ENCODE data around the gene INPP1. TPM values are rescaled to one million over a fixed set of nuclear protein-coding genes. Genes with fewer than 3 reads are reported as not detected.

Gene INPP1
- total RNA-seq, 1 donor from 2014 or later: 11.3 TPM

DNA sequence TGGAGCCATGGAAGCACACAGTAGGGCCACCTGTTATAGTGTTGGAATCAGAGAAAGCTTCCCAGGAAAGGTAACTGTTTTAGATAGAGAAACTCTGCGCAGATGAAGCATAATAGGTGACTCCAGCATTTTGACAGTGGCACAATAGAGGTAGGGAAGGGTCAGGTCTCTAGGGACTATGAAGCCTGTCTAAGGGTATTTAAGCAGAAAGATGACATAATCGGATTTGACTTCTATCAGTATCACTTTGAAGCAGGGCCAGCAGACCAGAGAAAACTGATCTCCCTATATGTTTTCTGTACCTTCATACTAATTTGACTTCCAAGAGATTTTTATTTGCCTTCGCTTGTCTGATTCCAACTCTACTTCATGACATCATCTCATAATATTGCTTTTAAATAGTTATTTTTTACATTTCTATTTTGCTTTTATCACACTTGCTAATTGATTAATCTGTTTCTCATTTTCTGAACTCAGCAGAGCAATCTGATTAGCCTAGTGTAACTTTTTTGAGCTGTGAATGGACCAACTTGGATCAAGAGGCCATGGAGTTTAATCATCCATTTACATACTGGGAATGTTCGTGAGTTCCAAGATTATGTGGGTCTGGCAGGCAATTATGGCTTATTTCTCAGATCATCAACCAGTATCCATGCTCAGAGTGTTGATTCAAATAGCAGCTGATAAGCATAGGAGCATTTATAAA, 15.4 kb upstream of the INPP1 start:
- TF ChIP-seq EZH2 (IDR thresholded peaks at IDR 0.05; ENCODE audit: insufficient read depth, low read length) (no peak), CTCF (IDR thresholded peaks at IDR 0.05; ENCODE audit: insufficient read depth, low read depth, low read length) (no peak)
- H3K36me3 ChIP-seq (ENCODE audit: insufficient read depth, low read length): no peaks in the 10 kb centered on the region
- no peak overlapping the region for H3K27ac ChIP-seq (ENCODE audit: low read depth, low read length)
- H3K27me3 Mint-ChIP-seq (ENCODE audit: low read depth, unreplicated experiment): no peaks in the 10 kb centered on the region
- H3K27ac Mint-ChIP-seq (ENCODE audit: unreplicated experiment): no peak overlapping the region
- FAIRE-seq (no peak), DNase-seq (ENCODE audit: low read depth) (no peak)
- no peaks in the 10 kb centered on the region for H3K9me3 ChIP-seq (ENCODE audit: insufficient read depth, low read depth, low read length)
- H2AFZ ChIP-seq (ENCODE audit: low read depth, low read length): no peak overlapping the region
- H3K79me2 ChIP-seq (ENCODE audit: insufficient read depth, low read length): no peaks in the 10 kb centered on the region
- H3K4me2 ChIP-seq (ENCODE audit: low read length): no peak overlapping the region
- no peaks in the 10 kb centered on the region for H3K4me1 Mint-ChIP-seq (ENCODE audit: low read depth, unreplicated experiment)
- H3K4me3 ChIP-seq (ENCODE audit: insufficient read depth, low read depth, low read length): no peak overlapping the region
- H3K9ac ChIP-seq (ENCODE audit: low read length): no peak overlapping the region
- no peaks in the 10 kb centered on the region for H3K9me3 Mint-ChIP-seq (ENCODE audit: unreplicated experiment)
- no peaks in the 10 kb centered on the region for H3K4me1 ChIP-seq (ENCODE audit: insufficient read depth, low read length)
- no peaks in the 10 kb centered on the region for H3K36me3 Mint-ChIP-seq (ENCODE audit: low read depth, unreplicated experiment)
- H3K4me3 Mint-ChIP-seq (ENCODE audit: unreplicated experiment): no peak overlapping the region
- peaks cover 5% of the 10 kb centered on the region for H3K27me3 ChIP-seq (ENCODE audit: insufficient read depth, low read length)
- no peaks in the 10 kb centered on the region for H4K20me1 ChIP-seq (ENCODE audit: insufficient read depth, low read length)

GRCh38 chr2:190328573-190329147, 14.7 kb upstream of the INPP1 start:
- H3K9me3 Mint-ChIP-seq (ENCODE audit: unreplicated experiment): no peaks in the 10 kb centered on the region
- Histone ChIP-seq H3K4me1 (ENCODE audit: insufficient read depth, low read length) (no peaks in the 10 kb centered on the region), H4K20me1 (ENCODE audit: insufficient read depth, low read length) (no peaks in the 10 kb centered on the region), H3K9me3 (ENCODE audit: insufficient read depth, low read depth, low read length) (no peaks in the 10 kb centered on the region), H3K9ac (ENCODE audit: low read length) (no peak overlapping the region), H3K27me3 (ENCODE audit: insufficient read depth, low read length) (peaks cover 5% of the 10 kb centered on the region), H2AFZ (ENCODE audit: low read depth, low read length) (no peak overlapping the region), H3K4me2 (ENCODE audit: low read length) (no peak overlapping the region), H3K36me3 (ENCODE audit: insufficient read depth, low read length) (no peaks in the 10 kb centered on the region), H3K4me3 (ENCODE audit: insufficient read depth, low read depth, low read length) (no peak overlapping the region), H3K27ac (ENCODE audit: low read depth, low read length) (no peak overlapping the region), H3K79me2 (ENCODE audit: insufficient read depth, low read length) (no peaks in the 10 kb centered on the region)
- no peak overlapping the region for H3K27ac Mint-ChIP-seq (ENCODE audit: unreplicated experiment)
- no peaks in the 10 kb centered on the region for H3K36me3 Mint-ChIP-seq (ENCODE audit: low read depth, unreplicated experiment)
- TF ChIP-seq CTCF (IDR thresholded peaks at IDR 0.05; ENCODE audit: insufficient read depth, low read depth, low read length) (no peak), EZH2 (IDR thresholded peaks at IDR 0.05; ENCODE audit: insufficient read depth, low read length) (no peak)
- DNase-seq (ENCODE audit: low read depth) (no peak), FAIRE-seq (no peak)
- H3K4me1 Mint-ChIP-seq (ENCODE audit: low read depth, unreplicated experiment): no peaks in the 10 kb centered on the region
- H3K27me3 Mint-ChIP-seq (ENCODE audit: low read depth, unreplicated experiment): no peaks in the 10 kb centered on the region
- no peak overlapping the region for H3K4me3 Mint-ChIP-seq (ENCODE audit: unreplicated experiment)

- Histone ChIP-seq H3K79me2 (ENCODE audit: insufficient read depth, low read length) (no peaks in the 10 kb centered on the region), H3K27me3 (ENCODE audit: insufficient read depth, low read length) (no peaks in the 10 kb centered on the region), H3K4me2 (ENCODE audit: low read length) (no peak overlapping the region)
These were observed 10.0 kb upstream of the INPP1 start for GRCh38 chr2:190333395-190333794.

More at GRCh38 chr2:190333395-190333794, 10.0 kb upstream of the INPP1 start:
- no peaks in the 10 kb centered on the region for H3K9me3 Mint-ChIP-seq (ENCODE audit: unreplicated experiment)
- Histone ChIP-seq H3K9me3 (ENCODE audit: insufficient read depth, low read depth, low read length) (no peaks in the 10 kb centered on the region), H3K9ac (ENCODE audit: low read length) (no peak overlapping the region), H3K4me1 (ENCODE audit: insufficient read depth, low read length) (no peaks in the 10 kb centered on the region), H2AFZ (ENCODE audit: low read depth, low read length) (no peak overlapping the region), H3K4me3 (ENCODE audit: insufficient read depth, low read depth, low read length) (no peak overlapping the region), H4K20me1 (ENCODE audit: insufficient read depth, low read length) (no peaks in the 10 kb centered on the region), H3K27ac (ENCODE audit: low read depth, low read length) (no peak overlapping the region), H3K36me3 (ENCODE audit: insufficient read depth, low read length) (no peaks in the 10 kb centered on the region)
- no peaks in the 10 kb centered on the region for H3K27me3 Mint-ChIP-seq (ENCODE audit: low read depth, unreplicated experiment)
- H3K36me3 Mint-ChIP-seq (ENCODE audit: low read depth, unreplicated experiment): no peaks in the 10 kb centered on the region
- FAIRE-seq (no peak), DNase-seq (ENCODE audit: low read depth) (no peak)
- H3K4me1 Mint-ChIP-seq (ENCODE audit: low read depth, unreplicated experiment): peaks cover 9% of the 10 kb centered on the region
- no peak overlapping the region for H3K4me3 Mint-ChIP-seq (ENCODE audit: unreplicated experiment)
- TF ChIP-seq EZH2 (IDR thresholded peaks at IDR 0.05; ENCODE audit: insufficient read depth, low read length) (no peak), CTCF (IDR thresholded peaks at IDR 0.05; ENCODE audit: insufficient read depth, low read depth, low read length) (no peak)
- no peak overlapping the region for H3K27ac Mint-ChIP-seq (ENCODE audit: unreplicated experiment)
